ENCODE data around the gene NECTIN2. TPM values are rescaled to one million over a fixed set of nuclear protein-coding genes. Genes with fewer than 3 reads are reported as not detected.

Gene NECTIN2
- total RNA-seq, 1 experiment from 2014 or later: 96.3 TPM

- Histone ChIP-seq H3K27me3 (ENCODE audit: insufficient read depth, low read length) (no peaks in the 10 kb centered on the region), H3K27ac (ENCODE audit: low read depth, low read length) (no peak overlapping the region), H3K79me2 (ENCODE audit: insufficient read depth, low read length) (no peaks in the 10 kb centered on the region), H4K20me1 (ENCODE audit: insufficient read depth) (no peaks in the 10 kb centered on the region), H3K36me3 (ENCODE audit: control insufficient read depth in 1 of 2, insufficient read depth in 2 of 2, low read length in 2 of 2) (no peaks in the 10 kb centered on the region), H3K9me2 (ENCODE audit: insufficient read depth) (no peaks in the 10 kb centered on the region), H3K4me3 (replicated peaks in 1 of 2; ENCODE audit: low read depth in 1 of 2, low read length in 2 of 2) (no peak overlapping the region), H3K9me3 (ENCODE audit: control insufficient read depth in 1 of 2, insufficient read depth in 1 of 2, low read depth in 1 of 2, low read length in 2 of 2) (no peaks in the 10 kb centered on the region), H3K4me1 (ENCODE audit: control insufficient read depth in 1 of 2, insufficient read depth in 2 of 2, low read length in 2 of 2) (peaks cover 0 to 14% of the 10 kb centered on the region in 2 experiments; a peak in 3 of 4 replicates), H3K4me2 (ENCODE audit: low read length) (no peak overlapping the region), H3K9ac (ENCODE audit: low read length) (no peak overlapping the region), H2AFZ (ENCODE audit: low read depth, low read length, poor library complexity, severe bottlenecking) (no peak overlapping the region)
- ChIA-PET CTCF (no interaction called here), POLR2A (no interaction called here), RAD21 (ENCODE audit: low non-redundant PET in 1 of 2, low total read pairs in 2 of 2, uncharacterized antibody in 2 of 2, unreplicated experiment in 2 of 2) (no interaction called here)
- TF ChIP-seq SRF (IDR thresholded peaks at IDR 0.05; ENCODE audit: low read depth) (no peak), CEBPB (IDR thresholded peaks at IDR 0.05; ENCODE audit: low read depth) (no peak), POLR2A (IDR thresholded peaks at IDR 0.05; ENCODE audit: borderline replicate concordance, extremely low read depth, insufficient read depth, insufficient read length) (no peak), CTCF (IDR thresholded peaks at IDR 0.05 in 2 of 3, conservative IDR thresholded peaks at IDR 0.05 in 1 of 3; ENCODE audit: borderline replicate concordance in 1 of 3, insufficient read depth in 1 of 3, low read depth in 2 of 3, low read length in 2 of 3) (no peak), FOSL1 (IDR thresholded peaks at IDR 0.05; ENCODE audit: low read depth) (no peak), CBX3 (IDR thresholded peaks at IDR 0.05; ENCODE audit: low read depth) (no peak), RAD21 (IDR thresholded peaks at IDR 0.05; ENCODE audit: low read depth) (no peak), ZBTB33 (IDR thresholded peaks at IDR 0.05; ENCODE audit: extremely low read depth, insufficient replicate concordance, low read length) (no peak), SP1 (IDR thresholded peaks at IDR 0.05; ENCODE audit: low read depth) (no peak), EGR1 (IDR thresholded peaks at IDR 0.05; ENCODE audit: low read depth) (no peak), JUND (IDR thresholded peaks at IDR 0.05) (no peak), ZNF274 (IDR thresholded peaks at IDR 0.05; ENCODE audit: low read depth, low read length) (no peak), ELF1 (IDR thresholded peaks at IDR 0.05; ENCODE audit: borderline replicate concordance, low read depth) (no peak), SIN3A (IDR thresholded peaks at IDR 0.05; ENCODE audit: low read depth) (no peak), POLR2AphosphoS5 (IDR thresholded peaks at IDR 0.05; ENCODE audit: low read depth, low read length) (no peak), ZFX (IDR thresholded peaks at IDR 0.05) (no peak), TCF7L2 (IDR thresholded peaks at IDR 0.05; ENCODE audit: borderline replicate concordance, extremely low read depth, insufficient read depth, insufficient read length) (no peak), YY1 (IDR thresholded peaks at IDR 0.05; ENCODE audit: extremely low read depth, insufficient replicate concordance, low read depth, low read length) (no peak), EZH2 (IDR thresholded peaks at IDR 0.05) (no peak)
- TF ChIP-seq, protein P1, sequence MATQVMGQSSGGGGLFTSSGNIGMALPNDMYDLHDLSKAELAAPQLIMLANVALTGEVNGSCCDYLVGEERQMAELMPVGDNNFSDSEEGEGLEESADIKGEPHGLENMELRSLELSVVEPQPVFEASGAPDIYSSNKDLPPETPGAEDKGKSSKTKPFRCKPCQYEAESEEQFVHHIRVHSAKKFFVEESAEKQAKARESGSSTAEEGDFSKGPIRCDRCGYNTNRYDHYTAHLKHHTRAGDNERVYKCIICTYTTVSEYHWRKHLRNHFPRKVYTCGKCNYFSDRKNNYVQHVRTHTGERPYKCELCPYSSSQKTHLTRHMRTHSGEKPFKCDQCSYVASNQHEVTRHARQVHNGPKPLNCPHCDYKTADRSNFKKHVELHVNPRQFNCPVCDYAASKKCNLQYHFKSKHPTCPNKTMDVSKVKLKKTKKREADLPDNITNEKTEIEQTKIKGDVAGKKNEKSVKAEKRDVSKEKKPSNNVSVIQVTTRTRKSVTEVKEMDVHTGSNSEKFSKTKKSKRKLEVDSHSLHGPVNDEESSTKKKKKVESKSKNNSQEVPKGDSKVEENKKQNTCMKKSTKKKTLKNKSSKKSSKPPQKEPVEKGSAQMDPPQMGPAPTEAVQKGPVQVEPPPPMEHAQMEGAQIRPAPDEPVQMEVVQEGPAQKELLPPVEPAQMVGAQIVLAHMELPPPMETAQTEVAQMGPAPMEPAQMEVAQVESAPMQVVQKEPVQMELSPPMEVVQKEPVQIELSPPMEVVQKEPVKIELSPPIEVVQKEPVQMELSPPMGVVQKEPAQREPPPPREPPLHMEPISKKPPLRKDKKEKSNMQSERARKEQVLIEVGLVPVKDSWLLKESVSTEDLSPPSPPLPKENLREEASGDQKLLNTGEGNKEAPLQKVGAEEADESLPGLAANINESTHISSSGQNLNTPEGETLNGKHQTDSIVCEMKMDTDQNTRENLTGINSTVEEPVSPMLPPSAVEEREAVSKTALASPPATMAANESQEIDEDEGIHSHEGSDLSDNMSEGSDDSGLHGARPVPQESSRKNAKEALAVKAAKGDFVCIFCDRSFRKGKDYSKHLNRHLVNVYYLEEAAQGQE (IDR thresholded peaks at IDR 0.05; ENCODE audit: low read depth): no peak
- no TSS peak for BruUV-seq (replicated peaks)
- no peak for ATAC-seq
- intact Hi-C loops (cut with micrococcal nuclease): no loop called here
- no peak for DNase-seq (ENCODE audit: low read depth, low spot score)
These were observed 79.2 kb downstream of the NECTIN2 start for GRCh38 chr19:44925114-44925891.
